ENCODE data around the gene LXN.
A peak's percentile ranks its signal among the peaks of the same experiment; 100 is the strongest.

The LXN gene

DNA sequence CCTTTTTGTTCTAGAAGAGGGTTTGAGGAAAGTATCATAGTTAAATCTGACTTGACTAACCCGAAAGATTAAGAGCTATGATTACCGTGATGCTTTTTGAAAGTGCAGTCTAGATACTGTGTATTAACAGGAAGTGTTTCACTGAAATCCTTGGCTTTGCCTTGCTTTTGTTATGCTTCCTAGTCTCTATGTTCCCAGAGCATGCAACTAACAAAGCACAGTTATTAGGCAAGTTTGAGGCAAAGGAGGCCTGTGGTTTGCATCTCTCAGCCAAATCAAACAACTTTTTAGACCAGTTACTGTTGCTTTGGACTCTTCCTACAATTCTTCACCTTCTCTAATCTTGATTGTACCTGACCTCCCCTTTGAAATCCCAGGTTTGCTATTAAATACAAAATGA lies 3.9 kb downstream of the LXN start:
- no peak for DNase-seq

GRCh38 chr3:158666416-158666815 lies 6.0 kb downstream of the LXN start:
- DNase-seq, result no peak

DNA sequence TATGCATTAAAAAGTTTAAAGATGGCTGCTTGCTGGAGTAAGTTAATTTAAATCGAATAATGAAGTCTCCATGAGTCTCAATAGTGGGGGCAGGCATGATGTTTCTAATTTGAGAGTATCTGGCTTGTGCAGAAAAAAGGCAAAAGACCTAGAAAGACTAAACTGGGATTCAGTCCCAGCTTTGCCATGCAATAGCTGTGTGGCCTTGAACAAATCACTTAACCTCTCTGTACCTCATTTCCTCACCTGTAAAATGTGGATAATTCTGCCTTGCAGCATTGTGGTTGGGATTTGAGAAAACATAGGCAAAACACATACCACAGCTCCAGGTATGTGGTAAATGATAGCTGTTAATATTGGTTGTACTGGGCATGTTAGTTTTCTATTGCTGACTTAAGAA lies 8.6 kb downstream of the LXN start:
- DNase-seq, result no peak

GRCh38 chr3:158663246-158663645 lies 9.2 kb downstream of the LXN start:
- DNase-seq, result no peak

- no peak for DNase-seq
Measured at GRCh38 chr3:158660711-158661110, 11.7 kb downstream of the LXN start.

DNA sequence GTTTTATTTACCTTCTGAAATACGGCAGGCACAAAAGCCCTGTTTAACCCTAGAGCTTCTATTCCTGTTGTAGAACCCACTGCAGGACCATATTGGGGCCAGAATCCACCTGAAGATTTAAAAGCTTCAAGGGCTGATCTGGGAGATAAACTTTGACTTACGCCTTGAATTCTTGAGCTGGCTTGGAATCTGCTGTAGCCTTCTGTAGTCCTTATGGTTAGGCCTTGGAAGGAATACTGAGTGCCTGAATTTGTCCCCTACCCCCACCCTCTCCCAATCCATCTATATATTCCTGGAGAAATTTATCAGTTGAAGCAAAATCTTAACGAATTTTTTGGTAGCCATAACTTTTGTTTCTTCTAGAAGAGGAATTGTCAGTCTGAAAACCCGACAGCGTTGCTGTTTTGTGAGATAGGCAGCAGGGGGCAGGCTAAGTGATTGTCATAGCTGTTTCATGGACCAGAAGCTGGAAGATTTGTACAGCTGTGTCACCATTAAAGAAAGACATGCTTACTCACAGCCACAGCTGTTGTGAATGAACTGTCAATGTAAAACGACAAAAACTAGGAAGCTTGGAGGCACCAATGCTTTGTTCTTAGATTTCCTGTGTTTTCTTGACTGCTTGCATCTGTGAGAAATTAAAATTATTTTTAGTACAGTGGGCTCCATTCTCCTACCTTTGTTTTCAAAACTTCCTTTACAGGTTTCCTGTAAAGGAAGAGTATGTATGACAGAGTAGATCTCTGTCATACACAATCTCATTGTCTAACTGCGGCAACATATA lies 12.8 kb downstream of the LXN start:
- peak; percentile 66 for DNase-seq

DNA sequence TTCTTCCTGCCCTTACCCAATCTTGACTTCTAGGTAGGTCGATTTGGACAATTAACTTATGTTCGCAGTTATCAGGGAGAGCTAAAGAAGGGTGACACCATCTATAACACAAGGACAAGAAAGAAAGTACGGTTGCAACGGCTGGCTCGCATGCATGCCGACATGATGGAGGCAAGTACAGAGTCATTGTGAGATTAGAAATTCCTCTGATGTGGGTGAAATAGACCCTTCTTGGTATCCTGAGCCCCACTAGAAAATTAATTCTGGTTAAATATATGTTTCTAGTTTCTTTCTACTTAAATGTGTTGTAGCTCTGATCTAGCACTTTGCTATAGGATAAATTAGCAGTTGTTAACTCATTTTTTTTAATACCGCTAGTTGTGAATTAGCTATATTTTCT lies 13.6 kb downstream of the LXN start:
- DNase-seq, result no peak

DNA sequence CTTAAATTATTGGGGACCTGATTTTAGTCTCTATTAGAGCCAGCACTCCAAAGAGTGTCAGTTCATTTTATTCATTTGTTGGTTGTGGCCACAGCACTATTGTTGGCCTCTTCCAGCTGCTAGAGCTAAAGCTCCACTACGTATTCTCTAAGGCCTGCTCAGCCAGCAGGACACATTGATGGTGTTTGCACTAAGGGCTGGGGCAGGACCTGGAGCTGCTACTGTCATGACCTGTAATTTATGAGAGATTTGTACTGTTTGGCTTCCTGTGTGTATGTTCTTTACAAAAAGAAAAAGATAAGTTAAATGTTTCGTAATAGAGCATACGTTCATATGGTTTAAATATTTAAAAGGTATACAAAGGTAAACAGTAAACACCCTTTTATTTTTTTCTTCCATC lies 20.0 kb downstream of the LXN start:
- no peak for DNase-seq

DNA sequence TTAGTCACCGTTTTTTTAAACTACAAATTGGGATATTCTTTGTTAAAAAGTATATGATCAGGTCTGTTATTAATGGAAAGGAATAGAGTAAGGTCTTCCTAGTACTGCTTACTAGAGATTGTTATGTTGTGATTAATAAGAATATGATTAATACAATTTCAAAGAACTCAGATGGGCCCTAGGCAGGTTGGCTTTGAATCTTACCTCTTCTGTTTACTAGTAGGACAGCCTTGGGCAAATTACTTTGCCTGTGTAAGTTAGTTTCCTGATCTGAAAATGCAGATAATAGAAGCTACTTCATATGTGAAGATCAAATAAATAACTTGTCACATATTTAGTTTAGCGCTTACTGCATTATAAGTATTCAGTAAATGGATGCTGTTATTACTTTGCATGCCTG lies 21.3 kb downstream of the LXN start:
- no peak for DNase-seq

DNA sequence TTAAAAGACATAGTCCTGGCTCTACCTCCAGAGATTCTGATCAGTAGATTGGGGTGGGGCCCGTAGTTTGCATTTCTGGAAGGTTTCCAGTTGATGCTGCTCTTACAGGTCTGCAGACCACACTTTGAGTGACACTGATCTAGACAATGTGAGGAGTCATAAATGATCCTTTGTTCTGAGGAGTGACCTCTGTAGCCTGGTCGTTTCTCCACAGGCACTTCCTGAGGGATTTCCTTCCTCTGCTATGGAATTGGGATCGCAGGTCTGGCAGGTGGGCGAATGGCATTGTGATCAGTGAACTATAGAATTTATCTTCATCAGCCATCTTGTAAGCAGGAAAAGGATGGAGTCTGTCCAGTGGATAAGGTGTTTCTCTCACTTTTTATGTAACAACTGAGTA lies 22.7 kb downstream of the LXN start:
- no peak for DNase-seq

GRCh38 chr3:158644345-158644908 lies 28.0 kb downstream of the LXN start, which contains the start of gene GFM1:
Gene GFM1 (plus strand): TSS chr3:158644527. CDS start chr3:158644635, 108 bp downstream.
- peak; percentile 94 for DNase-seq

DNA sequence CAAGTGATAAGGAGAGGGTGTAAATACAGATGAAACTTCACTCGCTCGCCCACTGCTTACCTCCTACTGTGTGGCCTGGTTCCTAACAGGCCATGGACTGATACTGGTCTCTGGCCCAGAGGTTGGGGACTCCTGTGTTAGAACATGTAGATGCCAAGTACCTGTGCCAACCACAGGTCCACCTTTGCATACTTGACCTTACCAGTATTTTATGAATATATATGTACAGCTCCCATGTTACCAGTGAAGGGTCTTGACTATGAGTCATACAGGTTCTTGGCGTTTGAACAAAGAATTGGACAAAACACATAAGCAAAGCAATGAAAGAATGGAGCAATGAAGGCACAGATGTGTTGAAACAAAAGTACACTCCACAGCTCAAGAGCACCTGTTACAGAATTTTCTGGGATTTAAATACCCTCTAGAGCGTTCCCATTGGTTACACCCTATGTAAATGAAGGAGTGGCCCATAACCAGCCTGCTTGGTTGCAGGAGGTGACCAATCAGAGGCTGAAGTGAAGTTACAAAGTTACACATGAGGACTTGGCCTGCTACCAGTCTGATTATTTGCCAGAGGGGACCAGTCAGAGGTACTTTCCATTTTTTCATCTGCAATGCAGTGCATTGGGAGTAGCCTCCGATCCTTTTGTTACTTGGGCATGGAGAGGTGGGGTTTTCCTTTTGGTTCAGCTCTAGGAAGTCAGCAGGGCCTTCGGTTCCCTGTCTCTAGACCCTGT lies 29.8 kb downstream of the LXN start:
- no peak for DNase-seq

DNA sequence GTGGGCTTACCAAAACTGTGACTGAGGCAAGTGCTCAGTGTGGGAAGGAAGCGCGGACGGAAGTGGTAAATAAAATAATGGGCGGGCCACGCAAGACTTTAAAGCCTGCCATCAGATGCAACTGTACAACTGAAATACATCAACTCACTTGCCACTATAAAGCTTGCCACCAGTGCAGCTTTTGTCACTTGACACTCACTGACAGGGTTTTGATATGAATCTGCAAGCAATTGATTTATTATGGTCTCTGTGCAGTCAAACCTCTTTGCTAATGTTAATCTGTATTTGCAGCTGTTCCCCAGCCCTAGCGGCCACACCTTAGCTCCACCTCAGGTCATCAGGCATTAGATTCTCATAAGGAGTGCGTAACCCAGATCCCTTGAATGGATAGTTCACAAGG lies 30.4 kb downstream of the LXN start:
- no peak for DNase-seq

DNA sequence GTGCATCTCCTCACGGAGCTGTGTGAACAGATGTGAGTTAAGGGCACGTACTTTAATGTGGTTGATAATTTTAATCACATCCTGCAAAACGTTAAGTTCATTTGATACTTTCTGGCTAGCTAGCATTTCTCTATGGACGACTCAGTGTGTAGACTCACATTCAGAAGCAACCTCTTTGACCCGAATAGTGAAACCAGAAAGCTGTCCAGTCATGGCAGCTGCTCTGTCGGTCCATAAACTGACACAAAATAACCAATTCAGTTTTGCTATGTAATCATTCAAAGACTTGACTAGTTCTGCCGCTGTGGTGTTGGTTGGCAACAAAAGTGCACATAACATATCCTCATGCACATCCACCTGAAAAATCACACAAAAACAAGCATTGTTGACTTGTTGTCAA lies 31.8 kb downstream of the LXN start:
- no peak for DNase-seq

- DNase-seq, result no peak
Measured at GRCh38 chr3:158631981-158632380, 40.5 kb downstream of the LXN start.

- no peak for DNase-seq
Measured at GRCh38 chr3:158625881-158626280, 46.6 kb downstream of the LXN start.

GRCh38 chr3:158617982-158618875 lies 54.2 kb downstream of the LXN start:
- no peak for DNase-seq

Data from MV-4-11 (cell line).